ENCODE results near the gene CAMK2N2.

CAMK2N2 gene

DNA sequence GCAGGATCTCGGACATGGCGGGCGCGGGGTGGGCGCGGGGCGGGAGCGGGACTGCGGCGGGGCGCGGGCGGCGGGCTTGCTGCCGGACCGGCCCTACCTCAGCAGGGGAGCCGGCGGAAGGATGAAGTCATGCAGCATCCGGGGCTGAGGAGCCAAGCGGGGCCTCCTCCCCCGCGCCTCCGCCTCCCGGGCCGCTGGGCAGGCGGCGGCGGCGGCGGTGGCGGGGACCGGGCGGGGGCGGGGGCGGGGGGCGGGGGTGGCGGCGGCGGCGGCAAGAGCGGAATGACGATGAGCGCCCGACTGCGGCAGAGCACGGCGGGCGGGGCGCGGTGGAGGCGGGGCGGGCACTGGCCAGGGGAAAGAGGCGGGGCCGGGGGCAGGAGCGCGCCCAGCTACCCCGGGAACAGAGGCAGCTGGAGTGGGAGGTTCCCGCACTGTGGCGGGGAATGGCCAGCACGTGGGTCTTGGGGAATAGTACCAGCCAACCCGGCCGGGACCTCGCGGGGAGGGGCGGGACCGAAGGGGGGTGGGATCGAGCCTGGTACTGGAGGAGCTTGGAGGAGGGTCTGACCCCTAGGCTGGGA is at the start of gene CAMK2N2:
Gene CAMK2N2 (minus strand): TSS at position 284 of the 584 bp plus-strand sequence. CDS start 268 bp downstream, at position 16.
- DNase-seq (ENCODE audit: insufficient read length, low spot score) = peak; percentile 88
- no peak for FAIRE-seq

GRCh38 chr3:184308744-184309143 is 47.4 kb upstream of the CAMK2N2 start:
- no peak for FAIRE-seq
- DNase-seq (ENCODE audit: insufficient read length, low spot score) = no peak

DNA sequence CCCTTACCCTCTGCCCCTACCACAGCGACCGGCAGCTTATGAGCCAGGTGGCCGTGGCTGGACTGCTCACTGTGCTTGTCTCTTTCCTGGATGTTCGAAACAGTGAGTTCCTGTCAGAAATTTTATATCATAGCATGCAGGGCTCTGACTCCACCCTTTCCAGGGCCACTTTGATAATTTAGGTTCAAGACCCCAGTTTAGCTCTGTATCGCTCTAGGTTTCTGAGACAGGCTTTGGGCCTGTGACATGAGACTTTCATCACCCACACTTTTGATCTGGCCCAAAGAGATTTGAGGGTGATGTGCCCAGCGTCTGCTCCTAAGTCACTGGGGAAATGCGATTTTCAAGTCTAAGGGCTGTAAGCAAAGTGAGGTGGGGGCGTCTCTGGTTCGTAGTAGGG is 46.6 kb upstream of the CAMK2N2 start:
- DNase-seq (ENCODE audit: insufficient read length, low spot score) = no peak
- no peak for FAIRE-seq

GRCh38 chr3:184306341-184306972 is 45.1 kb upstream of the CAMK2N2 start:
- no peak for DNase-seq (ENCODE audit: insufficient read length, low spot score)
- FAIRE-seq = no peak

GRCh38 chr3:184305577-184305976 is 44.2 kb upstream of the CAMK2N2 start:
- no peak for DNase-seq (ENCODE audit: insufficient read length, low spot score)
- no peak for FAIRE-seq

GRCh38 chr3:184300378-184300720 is 39.0 kb upstream of the CAMK2N2 start:
- DNase-seq (ENCODE audit: insufficient read length, low spot score) (no peak), FAIRE-seq (no peak)

- no peak for FAIRE-seq
- no peak for DNase-seq (ENCODE audit: insufficient read length, low spot score)
Measured at GRCh38 chr3:184299488-184300377, 38.4 kb upstream of the CAMK2N2 start.

GRCh38 chr3:184298759-184299487 is 37.6 kb upstream of the CAMK2N2 start, which contains the start of gene PSMD2:
PSMD2 (plus strand) TSS chr3:184299241; CDS start chr3:184299267, 26 bp downstream.
- DNase-seq (ENCODE audit: insufficient read length, low spot score) (peak; percentile 95), FAIRE-seq (peak; percentile 76)

GRCh38 chr3:184296616-184297015 is 35.3 kb upstream of the CAMK2N2 start:
- FAIRE-seq (no peak), DNase-seq (ENCODE audit: insufficient read length, low spot score) (no peak)

GRCh38 chr3:184295771-184296170 is 34.4 kb upstream of the CAMK2N2 start:
- DNase-seq (ENCODE audit: insufficient read length, low spot score) (no peak), FAIRE-seq (no peak)

- FAIRE-seq (no peak), DNase-seq (ENCODE audit: insufficient read length, low spot score) (no peak)
Measured at GRCh38 chr3:184291738-184292445, 30.5 kb upstream of the CAMK2N2 start.

DNA sequence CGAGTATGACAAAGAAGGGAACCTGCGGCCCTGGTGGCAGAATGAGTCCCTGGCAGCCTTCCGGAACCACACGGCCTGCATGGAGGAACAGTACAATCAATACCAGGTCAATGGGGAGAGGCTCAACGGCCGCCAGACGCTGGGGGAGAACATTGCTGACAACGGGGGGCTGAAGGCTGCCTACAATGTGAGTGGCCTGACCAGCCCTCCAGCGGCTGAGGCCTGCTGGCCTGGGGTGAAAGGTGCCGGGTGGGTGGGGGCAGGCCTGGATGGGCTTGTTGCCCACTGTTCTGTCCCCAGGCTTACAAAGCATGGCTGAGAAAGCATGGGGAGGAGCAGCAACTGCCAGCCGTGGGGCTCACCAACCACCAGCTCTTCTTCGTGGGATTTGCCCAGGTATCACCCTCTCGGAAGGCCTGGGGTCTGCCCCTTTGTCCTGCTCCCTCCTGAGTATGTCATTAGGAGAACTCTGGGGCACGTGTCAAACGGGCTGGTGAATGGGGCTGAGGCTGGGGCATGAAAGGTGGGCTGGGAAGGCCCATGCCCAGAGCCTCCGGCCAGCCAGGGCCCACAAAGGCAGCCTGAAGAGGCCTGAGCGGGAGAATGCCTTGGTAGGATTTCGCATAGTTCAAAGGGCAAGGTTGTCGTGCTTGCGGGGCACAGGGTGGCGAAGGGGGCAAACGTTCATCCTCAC is 29.8 kb upstream of the CAMK2N2 start:
- FAIRE-seq (no peak), DNase-seq (ENCODE audit: insufficient read length, low spot score) (no peak)

DNA sequence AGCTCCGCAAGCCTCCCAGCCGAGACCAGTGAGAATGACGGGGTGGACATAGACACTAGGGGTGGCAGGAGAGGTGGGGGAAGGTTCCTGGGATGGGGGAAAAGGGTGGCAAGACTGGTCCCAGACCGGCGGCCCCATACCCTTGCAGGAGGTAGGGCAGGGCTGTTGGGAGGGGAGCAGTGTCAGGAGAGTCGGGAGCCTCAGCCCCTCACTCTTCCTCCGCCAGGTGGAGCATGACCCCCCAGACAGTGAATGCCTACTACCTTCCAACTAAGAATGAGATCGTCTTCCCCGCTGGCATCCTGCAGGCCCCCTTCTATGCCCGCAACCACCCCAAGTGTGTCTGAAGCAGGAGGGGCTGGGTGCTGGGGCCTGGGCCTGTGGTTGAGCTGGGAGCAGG is 29.0 kb upstream of the CAMK2N2 start:
- no peak for DNase-seq (ENCODE audit: insufficient read length, low spot score)
- no peak for FAIRE-seq

- DNase-seq (ENCODE audit: insufficient read length, low spot score) (peak; percentile 52), FAIRE-seq (no peak)
Measured at GRCh38 chr3:184289426-184289938, 28.1 kb upstream of the CAMK2N2 start.

DNA sequence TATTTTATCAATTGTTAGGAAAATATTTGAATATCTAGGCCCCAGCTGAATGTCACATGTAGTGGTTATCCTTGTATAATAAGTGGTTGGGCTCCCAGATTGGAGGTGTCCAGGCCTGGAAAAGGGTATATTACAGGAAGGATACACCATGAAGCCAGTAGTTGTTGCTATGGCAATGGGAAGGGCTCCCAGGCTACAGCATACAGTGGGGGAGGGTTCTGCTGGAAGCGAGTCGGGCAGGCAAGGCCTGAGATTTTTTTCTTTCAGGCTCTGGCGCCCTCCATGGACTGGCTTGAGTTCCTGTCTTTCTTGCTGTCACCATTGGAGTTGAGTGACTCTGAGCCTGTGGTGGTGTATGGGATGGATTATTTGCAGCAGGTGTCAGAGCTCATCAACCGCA is 23.3 kb upstream of the CAMK2N2 start:
- FAIRE-seq (no peak), DNase-seq (ENCODE audit: insufficient read length, low spot score) (no peak)

DNA sequence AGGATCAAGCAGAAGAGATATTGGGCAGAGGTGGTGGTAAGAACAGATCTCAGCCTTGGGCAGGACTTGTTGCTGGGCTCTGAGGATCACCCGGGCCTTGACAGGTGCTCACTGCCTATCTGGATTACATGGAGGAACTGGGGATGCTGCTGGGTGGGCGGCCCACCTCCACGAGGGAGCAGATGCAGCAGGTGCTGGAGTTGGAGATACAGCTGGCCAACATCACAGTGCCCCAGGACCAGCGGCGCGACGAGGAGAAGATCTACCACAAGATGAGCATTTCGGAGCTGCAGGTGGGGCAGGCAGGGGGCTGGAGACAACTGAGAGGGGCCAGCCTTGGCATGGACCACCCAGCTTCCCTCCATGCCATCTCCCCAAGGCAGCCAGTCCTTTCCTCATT is 22.3 kb upstream of the CAMK2N2 start:
- FAIRE-seq (no peak), DNase-seq (ENCODE audit: insufficient read length, low spot score) (no peak)

DNA sequence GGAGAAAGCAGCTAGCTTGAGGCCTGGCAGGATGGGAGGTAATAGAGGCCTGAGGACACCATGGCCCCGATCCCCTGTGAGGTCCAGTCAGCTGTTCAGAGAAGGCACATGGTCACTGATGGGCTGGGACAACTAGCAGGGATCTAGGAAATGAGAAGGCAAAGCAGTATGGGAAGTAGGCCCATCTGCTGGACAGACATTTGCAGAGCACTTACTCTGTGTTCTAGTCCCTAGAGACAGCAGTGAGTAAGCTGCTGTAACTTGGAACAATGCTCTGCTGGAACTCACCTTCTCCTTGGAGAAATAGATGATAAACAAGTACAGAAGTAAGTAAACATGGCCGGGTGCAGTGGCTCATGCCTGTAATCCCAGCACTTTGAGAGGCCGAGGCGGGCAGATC is 21.6 kb upstream of the CAMK2N2 start:
- no peak for FAIRE-seq

GRCh38 chr3:184277366-184277765 is 16.0 kb upstream of the CAMK2N2 start:
- DNase-seq (ENCODE audit: insufficient read length, low spot score) = no peak
- no peak for FAIRE-seq

More for the DNA sequence above, 21.6 kb upstream of the CAMK2N2 start:
- DNase-seq (ENCODE audit: insufficient read length, low spot score) = no peak

Data from GM19239 (cell line).